CD4-positive, alpha-beta T cell (primary cell): ENCODE measurements around the gene TMEM100. TPM values are rescaled to one million over a fixed set of nuclear protein-coding genes. Genes with fewer than 3 reads are reported as not detected.

Experiments used
- ATAC-seq: fragments of 200-7000 bp; cut with Tn5 transposase; one replicate; pipeline ENCODE4 v1.10.0; 2022; ENCODE audit warnings: mild to moderate bottlenecking; ENCODE audit not compliant: poor library complexity
- CTCF ChIA-PET: fragments of 350-600 bp; sonication (Branson Sonifier 250); formaldehyde crosslinking; loops from one replicate; lab custom pipeline; 2021; ENCODE audit warnings: antibody characterized with exemption, inconsistent platforms; lab: Charles Lee
- POLR2A ChIA-PET: fragments of 350-600 bp; sonication (Branson Sonifier 250); formaldehyde crosslinking; loops from one replicate; lab custom pipeline; 2021; ENCODE audit warnings: antibody characterized with exemption, inconsistent platforms; lab: Charles Lee
- DNase-seq, 14 experiments: peaks; one replicate each; pipeline ENCODE4 v3.0.0-alpha.2; 2013 to 2020; ENCODE audit warnings: mixed read lengths in 2 of 14
- H3K27ac ChIP-seq, 2 donors: one replicate each; pipeline versions ENCODE4 v1.5.1 to v1.7.0; 2013; ENCODE audit warnings: low read length in 2 of 2, low read depth in 1 of 2, mild to moderate bottlenecking in 1 of 2
- H3K27me3 ChIP-seq, 2 experiments: 1 replicate in 1 of 2; 2 replicates in 1 of 2; pipeline versions ENCODE4 v1.6.1 to v1.7.0; 2013; ENCODE audit warnings: low read length in 2 of 2, control low read depth in 1 of 2, mild to moderate bottlenecking in 1 of 2, moderate library complexity in 1 of 2; ENCODE audit not compliant: insufficient read depth in 2 of 2, control insufficient read depth in 1 of 2
- H3K36me3 ChIP-seq: one replicate; pipeline ENCODE4 v1.6.1; 2013; ENCODE audit warnings: low read length, control low read depth; ENCODE audit not compliant: insufficient read depth
- H3K4me1 ChIP-seq: one replicate; pipeline ENCODE4 v1.6.1; 2013; ENCODE audit warnings: low read length, control low read depth; ENCODE audit not compliant: insufficient read depth
- H3K4me3 ChIP-seq: one replicate; pipeline ENCODE4 v1.5.1; 2013; ENCODE audit warnings: mild to moderate bottlenecking, low read length, moderate library complexity
- H3K9me3 ChIP-seq, 2 experiments: 1 replicate in 1 of 2; 2 replicates in 1 of 2; pipeline versions ENCODE4 v1.6.1 to v1.7.0; 2013; ENCODE audit warnings: low read length in 2 of 2, mild to moderate bottlenecking in 2 of 2, control low read depth in 1 of 2, moderate library complexity in 1 of 2; ENCODE audit not compliant: control insufficient read depth in 1 of 2, insufficient read depth in 1 of 2
- H3K27ac Mint-ChIP-seq: one replicate; pipeline ENCODE4 v1.8.0; 2020; ENCODE audit warnings: mixed read lengths
- H3K27me3 Mint-ChIP-seq: one replicate; pipeline ENCODE4 v1.8.0; 2021; ENCODE audit warnings: mixed read lengths
- H3K36me3 Mint-ChIP-seq: one replicate; pipeline ENCODE4 v1.8.0; 2021; ENCODE audit warnings: low read depth, mixed read lengths
- H3K4me1 Mint-ChIP-seq: one replicate; pipeline ENCODE4 v1.8.0; 2021; ENCODE audit warnings: low read depth, mixed read lengths
- H3K4me3 Mint-ChIP-seq: one replicate; pipeline ENCODE4 v1.8.0; 2020; ENCODE audit warnings: mild to moderate bottlenecking, mixed read lengths
- H3K9me3 Mint-ChIP-seq: one replicate; pipeline ENCODE4 v1.8.0; 2020; ENCODE audit warnings: mixed read lengths
- CTCF ChIP-seq: fragments of 200-600 bp; IDR thresholded peaks from one replicate; pipeline ENCODE4 v1.8.0; 2022; ENCODE audit warnings: antibody characterized with exemption, mild to moderate bottlenecking
- intact Hi-C, 2 experiments: fragments of 100-400 bp; cut with DNase I in 1 of 2; cut with micrococcal nuclease in 1 of 2; formaldehyde crosslinking; loops; one replicate each; pipeline versions ENCODE4 v1.15.1 to v1.9.0; 2023 to 2025; cut with DNase I, micrococcal nuclease
- total RNA-seq, 174 experiments: library from RNA in 2 of 174; stranded (reverse) in 2 of 174; gene quantifications; one replicate each; pipeline ENCODE4 v1.2.3 and lab custom pipeline; 2021 to 2026

Gene TMEM100
- total RNA-seq, 2 experiments from 2014 or later: not detected

GRCh38 chr17:55681342-55681700, 41.3 kb downstream of the TMEM100 start:
- ChIA-PET CTCF (no interaction called here), POLR2A (no interaction called here)
- no peaks in the 10 kb centered on the region for H3K9me3 Mint-ChIP-seq
- intact Hi-C loops: loop anchor here in 1 of 2 experiments (10.0 kb wide), 1 partner anchor 47 kb away; no protein-coding TSS in a partner anchor
- ATAC-seq (no peak), DNase-seq (no peak)
- H3K4me3 ChIP-seq: no peak overlapping the region
- no peak overlapping the region for H3K4me3 Mint-ChIP-seq
- no peaks in the 10 kb centered on the region for H3K9me3 ChIP-seq
- no peaks in the 10 kb centered on the region for H3K4me1 ChIP-seq
- H3K36me3 ChIP-seq: no peaks in the 10 kb centered on the region
- H3K4me1 Mint-ChIP-seq: no peaks in the 10 kb centered on the region
- no peak for TF ChIP-seq CTCF
- no peaks in the 10 kb centered on the region for H3K36me3 Mint-ChIP-seq
- no peak overlapping the region for H3K27ac Mint-ChIP-seq
- peaks cover 3 to 15% of the 10 kb centered on the region in 2 experiments for H3K27me3 ChIP-seq
- peaks cover 49% of the 10 kb centered on the region for H3K27me3 Mint-ChIP-seq
- H3K27ac ChIP-seq: no peak overlapping the region

- H3K4me1 ChIP-seq: no peaks in the 10 kb centered on the region
- ChIA-PET POLR2A (no interaction called here), CTCF (no interaction called here)
- H3K4me1 Mint-ChIP-seq: no peaks in the 10 kb centered on the region
- DNase-seq (no peak), ATAC-seq (no peak)
- peaks cover 3 to 15% of the 10 kb centered on the region in 2 experiments for H3K27me3 ChIP-seq
- no peaks in the 10 kb centered on the region for H3K36me3 Mint-ChIP-seq
- peaks cover 54% of the 10 kb centered on the region for H3K27me3 Mint-ChIP-seq
- H3K4me3 ChIP-seq: no peak overlapping the region
- no peaks in the 10 kb centered on the region for H3K9me3 ChIP-seq
- no peaks in the 10 kb centered on the region for H3K36me3 ChIP-seq
- no peak overlapping the region for H3K27ac Mint-ChIP-seq
- TF ChIP-seq CTCF: no peak
- no peaks in the 10 kb centered on the region for H3K9me3 Mint-ChIP-seq
- H3K27ac ChIP-seq: no peak overlapping the region
- no peak overlapping the region for H3K4me3 Mint-ChIP-seq
- intact Hi-C loops: loop anchor here in 1 of 2 experiments (10.0 kb wide), 1 partner anchor 46 kb away; no protein-coding TSS in a partner anchor
Observed at GRCh38 chr17:55680686-55681341, 41.9 kb downstream of the TMEM100 start.

- Mint-ChIP-seq H3K4me3 (no peak overlapping the region), H3K9me3 (no peaks in the 10 kb centered on the region), H3K36me3 (no peaks in the 10 kb centered on the region), H3K27me3 (peaks cover 52% of the 10 kb centered on the region), H3K27ac (no peak overlapping the region), H3K4me1 (no peaks in the 10 kb centered on the region)
- Histone ChIP-seq H3K27me3 (peaks cover 1 to 15% of the 10 kb centered on the region in 2 experiments), H3K4me1 (no peaks in the 10 kb centered on the region), H3K36me3 (no peaks in the 10 kb centered on the region), H3K9me3 (no peaks in the 10 kb centered on the region), H3K4me3 (no peak overlapping the region), H3K27ac (no peak overlapping the region)
- ChIA-PET POLR2A (no interaction called here), CTCF (no interaction called here)
- no peak for ATAC-seq
- no peak for TF ChIP-seq CTCF
- intact Hi-C loops: no loop called here
- no peak for DNase-seq
Observed at GRCh38 chr17:55677446-55677845, 45.2 kb downstream of the TMEM100 start.
